Neural crest cell (in vitro differentiated cells): Measurements from ENCODE around the gene MYO9A. TPM values are rescaled to one million over a fixed set of nuclear protein-coding genes. Genes with fewer than 3 reads are reported as not detected.

Source experiments
- DNase-seq: peaks from one replicate; pipeline ENCODE4 v3.0.0; 2021; ENCODE audit warnings: low read depth, mixed read lengths, low spot score
- H3K27ac Mint-ChIP-seq: one replicate; pipeline ENCODE4 v1.8.0; 2021; ENCODE audit warnings: mild to moderate bottlenecking, mixed read lengths; ENCODE audit not compliant: unreplicated experiment
- H3K27me3 Mint-ChIP-seq: 2 replicates; pipeline ENCODE4 v1.8.0; 2021; ENCODE audit warnings: low read depth, mild to moderate bottlenecking, mixed read lengths
- H3K36me3 Mint-ChIP-seq: 2 replicates; pipeline ENCODE4 v1.8.0; 2021; ENCODE audit warnings: low read depth, mild to moderate bottlenecking, mixed read lengths
- H3K4me1 Mint-ChIP-seq: 2 replicates; pipeline ENCODE4 v1.8.0; 2021; ENCODE audit warnings: mixed read lengths
- H3K4me3 Mint-ChIP-seq: one replicate; pipeline ENCODE4 v1.8.0; 2021; ENCODE audit warnings: mild to moderate bottlenecking, mixed read lengths
- H3K9me3 Mint-ChIP-seq: 2 replicates; pipeline ENCODE4 v1.8.0; 2021; ENCODE audit warnings: mixed read lengths
- CTCF ChIP-seq: fragments of 200-600 bp; sonication (generic); conservative IDR thresholded peaks from 2 replicates; pipeline ENCODE4 v1.5.0; 2021; ENCODE audit warnings: antibody characterized with exemption, mild to moderate bottlenecking
- long read RNA-seq: library from polyadenylated mRNA; unstranded; transcript quantifications from one replicate; pipeline ENCODE4 v2.0.0, GENCODE V29; 2020
- total RNA-seq: library from RNA; stranded (reverse); gene quantifications from 2 replicates; pipeline ENCODE4 v1.2.1, GENCODE V29; 2021

The MYO9A gene
- total RNA-seq, result 31.3 and 33.6 TPM in 2 replicates
- long read RNA-seq, full-length matches to known transcripts, result 1 of 13 reads
- long read RNA-seq, partial matches to known transcripts, result 7 of 13 reads
- long read RNA-seq, other reads (novel, unspliced or antisense), result 5 of 13 reads

DNA sequence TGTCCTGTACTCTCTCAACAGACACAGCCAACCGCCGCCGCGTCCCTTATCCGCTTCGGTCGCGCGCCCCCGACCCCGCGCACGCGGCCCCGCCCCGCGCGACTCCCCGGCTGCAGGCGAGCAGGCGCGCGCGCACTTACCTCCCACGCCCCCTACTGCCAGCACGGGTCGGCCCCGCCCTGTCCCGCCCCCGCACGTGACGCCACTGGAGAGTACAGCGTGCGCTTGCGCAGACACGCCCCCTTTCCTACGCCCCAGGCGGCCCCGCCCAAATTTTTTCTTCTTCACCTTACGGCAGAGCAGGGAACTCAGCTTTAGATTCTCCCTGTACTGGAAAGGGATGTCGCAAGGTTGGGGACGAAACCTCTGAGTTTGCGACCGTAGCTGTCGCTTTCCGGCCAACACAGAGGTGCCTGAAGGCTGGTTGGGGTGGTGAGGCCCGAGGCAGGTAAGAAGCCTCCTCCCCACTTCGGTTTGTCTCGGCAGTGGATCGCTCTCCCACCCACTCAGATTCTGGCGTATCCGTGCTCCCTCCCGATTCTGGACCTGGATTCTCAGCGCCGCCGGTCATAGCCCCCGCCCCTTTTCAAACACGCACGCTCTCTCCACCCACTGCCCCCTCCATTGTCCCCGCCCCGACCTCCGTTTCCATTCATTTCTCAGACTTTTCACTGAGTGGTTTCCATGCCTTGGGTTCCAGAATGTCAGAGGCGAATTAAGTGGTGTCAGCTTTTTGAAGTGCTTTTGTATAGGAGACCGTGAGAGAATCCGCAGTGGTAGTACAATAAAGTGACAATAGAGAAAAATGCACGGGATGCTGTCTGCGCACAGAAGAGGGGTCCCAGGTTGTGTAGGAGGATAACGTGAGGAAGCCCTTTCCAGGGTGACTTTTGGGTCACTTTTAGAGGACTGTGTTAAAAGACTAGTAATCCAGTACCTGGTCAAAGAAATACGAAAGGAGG, at the start of gene MYO9A, which contains the start of gene SENP8:
Gene MYO9A (minus strand): TSS at position 134 of the 962 bp plus-strand sequence. CDS start 71,587 bp downstream, outside the sequence.
Gene SENP8 (plus strand): TSS at position 387 of the 962 bp plus-strand sequence. CDS start 21,221 bp downstream, outside the sequence.
- Mint-ChIP-seq H3K27me3 (no peaks in the 10 kb centered on the region), H3K9me3 (no peaks in the 10 kb centered on the region), H3K4me1 (peaks cover 38% of the 10 kb centered on the region), H3K27ac (peak within 1 kb of the TSS; percentile 99), H3K4me3 (peak within 1 kb of the TSS; percentile 97), H3K36me3 (no peaks in the 10 kb centered on the region)
- no peak for TF ChIP-seq CTCF
- DNase-seq, result peak; percentile 97

DNA sequence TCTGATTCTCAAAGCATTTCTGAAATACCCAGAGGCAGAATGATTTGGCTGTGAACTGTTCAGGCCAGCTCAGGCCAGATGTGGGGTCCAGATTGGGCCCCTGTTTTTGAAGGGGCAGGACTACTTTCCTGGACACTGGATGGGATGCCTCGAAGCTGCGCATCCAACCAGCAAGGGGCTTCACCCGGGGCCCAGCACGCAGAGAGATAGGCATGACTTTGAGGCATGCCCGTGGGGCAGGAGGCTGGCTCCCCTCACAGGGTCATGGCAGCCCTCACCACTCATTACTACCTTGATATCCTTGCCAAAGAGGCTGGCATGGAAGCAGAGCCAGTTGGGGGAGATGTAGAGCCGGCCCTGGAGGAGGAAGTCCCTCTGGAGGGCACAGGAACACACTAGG, 49.5 kb upstream of the MYO9A start:
- DNase-seq, result no peak
- no peaks in the 10 kb centered on the region for H3K27me3 Mint-ChIP-seq
- H3K4me3 Mint-ChIP-seq, result no peak overlapping the region
- no peak for TF ChIP-seq CTCF
- H3K36me3 Mint-ChIP-seq, result no peaks in the 10 kb centered on the region
- no peaks in the 10 kb centered on the region for H3K9me3 Mint-ChIP-seq
- H3K4me1 Mint-ChIP-seq, result peaks cover 22% of the 10 kb centered on the region
- H3K27ac Mint-ChIP-seq, result no peak overlapping the region

GRCh38 chr15:72166716-72167417, 48.9 kb upstream of the MYO9A start:
- Mint-ChIP-seq H3K4me1 (peaks cover 28% of the 10 kb centered on the region), H3K9me3 (no peaks in the 10 kb centered on the region), H3K27ac (no peak overlapping the region), H3K36me3 (no peaks in the 10 kb centered on the region), H3K27me3 (no peaks in the 10 kb centered on the region), H3K4me3 (no peak overlapping the region)
- no peak for DNase-seq
- TF ChIP-seq CTCF, result no peak

GRCh38 chr15:72163719-72164118, 45.8 kb upstream of the MYO9A start:
- DNase-seq, result no peak
- no peaks in the 10 kb centered on the region for H3K9me3 Mint-ChIP-seq
- H3K36me3 Mint-ChIP-seq, result no peaks in the 10 kb centered on the region
- no peak for TF ChIP-seq CTCF
- H3K4me1 Mint-ChIP-seq, result peaks cover 29% of the 10 kb centered on the region
- H3K27ac Mint-ChIP-seq, result no peak overlapping the region
- H3K4me3 Mint-ChIP-seq, result no peak overlapping the region
- H3K27me3 Mint-ChIP-seq, result no peaks in the 10 kb centered on the region

GRCh38 chr15:72162569-72162968, 44.6 kb upstream of the MYO9A start:
- Mint-ChIP-seq H3K36me3 (no peaks in the 10 kb centered on the region), H3K27ac (peak overlapping the region; percentile 58), H3K9me3 (no peaks in the 10 kb centered on the region), H3K4me1 (peaks cover 21% of the 10 kb centered on the region), H3K27me3 (no peaks in the 10 kb centered on the region), H3K4me3 (no peak overlapping the region)
- no peak for TF ChIP-seq CTCF
- no peak for DNase-seq
